ENCODE measurements around the gene DPEP2.
"Not testable (repeated sequence)": the region's sequence is repeated elsewhere in the genome, so short reads cannot be mapped to it uniquely, and the experiment has no call there.

The DPEP2 gene
- 8.4 to 38.4 (median 30.7) reads per million in 4 experiments for total RNA-seq

DNA sequence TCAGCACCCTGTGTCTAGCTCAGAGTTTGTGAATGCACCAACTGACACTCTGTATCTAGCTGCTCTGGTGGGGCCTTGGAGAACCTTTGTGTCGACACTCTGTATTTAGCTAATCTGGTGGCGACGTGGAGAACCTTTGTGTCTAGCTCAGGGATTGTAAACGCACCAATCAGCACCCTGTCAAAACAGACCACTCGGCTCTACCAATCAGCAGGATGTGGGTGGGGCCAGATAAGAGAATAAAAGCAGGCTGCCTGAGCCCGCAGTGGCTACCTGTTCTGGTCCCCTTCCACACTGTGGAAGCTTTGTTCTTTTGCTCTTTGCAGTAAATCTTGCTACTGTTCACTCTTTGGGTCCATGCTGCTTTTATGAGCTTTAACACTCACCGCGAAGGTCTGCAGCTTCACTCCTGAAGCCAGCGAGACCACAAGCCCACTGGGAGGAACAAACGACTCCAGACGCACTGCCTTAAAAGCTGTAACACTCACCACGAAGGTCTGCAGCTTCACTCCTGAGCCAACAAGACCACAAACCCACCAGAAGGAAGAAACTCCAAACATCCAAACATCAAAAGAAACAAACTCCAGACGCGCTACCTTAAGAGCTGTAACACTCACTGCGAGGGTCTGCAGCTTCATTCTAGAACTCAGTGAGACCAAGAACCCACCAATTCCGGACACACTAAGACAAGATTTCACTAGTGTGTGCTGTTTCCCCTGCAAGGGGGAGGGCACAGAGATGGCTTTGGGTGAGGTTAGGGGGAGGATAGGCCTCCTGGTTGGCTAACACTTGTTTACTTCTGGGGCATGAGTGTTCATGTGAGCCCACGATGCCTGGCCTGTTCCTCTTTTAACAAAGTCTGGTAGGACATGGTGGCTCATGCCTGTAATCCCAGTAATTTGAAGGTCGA is at the start of gene DPEP2:
DPEP2 (minus strand) TSS at position 706 of the 910 bp plus-strand sequence. CDS start 6,272 bp downstream, outside the sequence.
- DNase-seq: peak; percentile 25

DNA sequence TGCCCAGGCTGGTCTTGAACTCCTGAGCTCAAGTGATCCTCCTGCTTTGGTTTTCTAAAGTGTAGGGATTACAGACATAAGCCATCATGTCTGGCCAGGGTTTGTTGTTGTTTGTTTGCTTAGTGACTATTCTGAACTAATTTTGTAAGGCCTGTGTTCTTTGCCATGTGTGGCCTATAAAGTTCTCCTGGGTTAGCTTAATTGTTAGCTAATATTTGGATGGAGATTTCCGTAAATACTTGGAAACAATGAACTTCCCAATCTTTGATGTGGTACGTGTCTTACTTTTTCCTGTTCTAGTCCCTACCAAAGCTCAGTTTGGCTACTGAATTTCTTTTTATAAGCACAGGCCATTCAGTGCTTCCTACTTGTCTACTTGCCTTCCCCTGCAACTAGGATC is 48.7 kb upstream of the DPEP2 start:
- DNase-seq: no peak

DNA sequence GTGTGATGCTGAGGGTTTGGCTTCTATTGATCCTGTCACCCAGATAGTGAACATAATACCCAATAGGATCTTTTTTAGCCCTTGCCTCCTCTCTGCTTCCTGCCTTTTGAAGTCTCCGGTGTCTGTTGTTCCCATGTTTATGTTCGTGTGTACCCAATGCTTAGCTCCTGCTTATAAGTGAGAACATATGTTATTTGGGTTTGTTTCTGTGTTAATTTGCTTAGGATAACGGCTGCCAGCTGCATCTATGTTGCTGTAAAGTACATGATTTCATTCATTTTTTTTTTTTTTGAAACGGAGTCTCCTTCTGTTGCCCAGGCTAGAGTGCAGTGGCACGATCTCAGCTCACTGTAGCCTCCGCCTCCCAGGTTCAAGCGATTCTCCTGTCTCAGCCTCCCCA is 46.8 kb upstream of the DPEP2 start:
- DNase-seq: no peak

- DNase-seq: no peak
Observed at GRCh38 chr16:68041783-68042182, 42.5 kb upstream of the DPEP2 start.

DNA sequence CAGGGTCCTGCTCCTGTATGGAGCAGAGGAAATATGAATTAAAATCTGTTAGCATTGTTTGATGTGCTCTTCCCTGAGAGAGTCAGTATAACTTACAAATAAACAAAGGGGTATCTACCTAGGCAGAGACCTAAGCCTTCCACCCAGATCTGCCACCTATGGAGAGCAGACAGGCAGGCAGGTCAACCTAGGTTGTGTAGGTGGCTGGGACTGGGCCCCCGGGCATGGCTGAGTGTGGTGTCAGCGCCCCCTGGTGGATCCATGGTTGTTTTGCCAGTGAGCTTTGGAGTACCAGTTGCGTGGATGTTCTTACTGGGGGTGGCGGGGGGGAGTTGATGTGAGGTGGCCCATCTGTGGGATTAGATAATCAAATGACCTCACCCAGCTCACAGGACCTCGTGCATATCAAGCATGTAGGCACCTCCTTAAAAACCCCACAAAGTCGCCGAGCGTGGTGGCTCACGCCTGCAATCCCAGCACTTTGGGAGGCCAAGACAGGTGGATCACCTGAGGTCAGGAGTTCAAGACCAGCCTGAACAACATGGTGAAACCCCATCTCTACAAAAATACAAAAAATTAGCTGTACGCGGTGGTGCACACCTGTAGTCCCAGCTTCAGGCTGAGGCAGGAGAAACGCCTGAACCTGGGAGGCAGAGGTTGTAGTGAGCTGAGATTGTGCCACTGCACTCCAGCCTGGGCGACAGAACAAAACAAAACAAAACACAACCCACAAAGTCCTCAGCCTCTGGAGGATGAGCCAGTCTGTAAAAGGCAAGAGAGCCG is 41.4 kb upstream of the DPEP2 start:
- peak; percentile 84 for DNase-seq

DNA sequence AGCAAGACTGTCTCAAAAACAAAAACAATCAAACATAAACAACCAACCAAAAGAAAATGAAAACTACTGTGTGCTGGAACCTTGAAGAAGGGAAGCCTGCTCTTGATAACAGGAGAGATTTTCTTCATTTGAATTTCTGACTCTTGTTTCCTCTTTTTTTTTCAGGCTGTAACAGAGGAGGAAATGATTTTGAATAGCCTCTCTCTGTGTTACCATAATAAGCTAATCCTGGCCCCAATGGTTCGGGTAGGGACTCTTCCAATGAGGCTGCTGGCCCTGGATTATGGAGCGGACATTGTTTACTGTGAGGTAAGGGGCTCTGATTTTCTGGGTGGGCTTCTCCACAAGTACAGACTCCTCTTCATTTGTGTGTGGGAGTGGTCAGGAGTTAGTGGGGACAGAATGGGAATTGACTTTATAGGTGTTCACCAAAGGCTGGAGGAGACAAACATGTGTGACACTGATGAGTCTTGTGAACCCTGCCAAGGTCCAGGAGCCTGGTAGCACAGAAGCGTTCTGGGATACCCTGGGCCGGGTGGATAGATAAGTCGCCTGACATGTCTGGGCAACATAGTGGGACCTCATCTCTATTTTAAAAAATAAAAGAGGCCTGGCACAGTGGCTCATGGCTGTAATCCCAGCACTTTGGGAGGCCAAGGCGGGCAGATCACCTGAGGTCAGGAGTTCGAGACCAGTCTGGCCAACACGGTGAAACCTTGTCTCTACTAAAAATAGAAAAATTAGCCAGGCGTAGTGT is 38.7 kb upstream of the DPEP2 start:
- no peak for DNase-seq

GRCh38 chr16:68035227-68035626 is 35.9 kb upstream of the DPEP2 start:
- no peak for DNase-seq

DNA sequence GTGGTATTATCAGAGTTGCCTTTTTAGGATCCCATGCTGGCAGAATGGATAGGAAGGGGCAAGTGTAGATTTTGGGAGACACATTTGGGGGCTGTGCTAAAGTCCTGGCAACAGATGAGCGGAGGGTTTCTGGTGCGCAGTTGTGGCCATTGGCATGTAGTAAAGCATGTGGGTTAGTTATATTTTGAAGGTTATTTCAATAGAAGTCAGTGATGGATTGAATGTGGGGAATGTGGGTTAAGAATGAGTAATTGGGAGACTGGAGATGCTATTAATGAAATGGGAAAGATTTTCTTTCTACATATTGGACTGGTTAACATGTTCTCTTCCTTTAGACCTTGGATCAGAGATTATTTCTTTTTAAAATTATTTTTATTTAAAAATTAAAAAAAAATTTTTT is 33.8 kb upstream of the DPEP2 start:
- DNase-seq: no peak

- DNase-seq: no peak
Observed at GRCh38 chr16:68031951-68032350, 32.7 kb upstream of the DPEP2 start.

GRCh38 chr16:68030108-68030507 is 30.8 kb upstream of the DPEP2 start:
- DNase-seq: not testable (repeated sequence)

DNA sequence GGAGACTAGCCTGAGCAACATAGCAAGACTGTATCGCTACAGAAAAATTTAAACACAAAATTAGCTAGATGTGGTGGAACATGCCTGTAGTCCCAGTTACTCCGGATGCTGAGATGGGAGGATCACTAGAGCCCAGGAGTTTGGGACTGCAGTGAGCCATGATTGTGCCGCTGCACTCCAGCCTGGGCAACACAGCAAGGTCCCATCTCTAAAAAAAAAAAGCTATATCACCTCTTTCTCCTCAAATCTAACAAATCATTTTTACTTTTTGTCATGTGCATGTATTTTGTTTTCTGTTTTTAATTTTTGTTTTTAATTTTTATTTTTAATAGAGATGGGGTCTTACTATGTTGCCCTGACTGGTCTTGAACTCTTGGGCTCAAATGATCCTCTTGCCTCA is 29.7 kb upstream of the DPEP2 start:
- DNase-seq: no peak

GRCh38 chr16:68022728-68023537 is 23.6 kb upstream of the DPEP2 start, which contains the start of the genes DDX28 and DUS2:
Gene DDX28, minus strand, starts transcription at chr16:68023232. Its CDS starts 30 bp downstream, at chr16:68023202.
Gene DUS2, plus strand, starts transcription at chr16:68023284. Its CDS starts 14,740 bp downstream, at chr16:68038024.
- DNase-seq: peak; percentile 91

GRCh38 chr16:68022278-68022727 is 23.0 kb upstream of the DPEP2 start:
- no peak for DNase-seq

DNA sequence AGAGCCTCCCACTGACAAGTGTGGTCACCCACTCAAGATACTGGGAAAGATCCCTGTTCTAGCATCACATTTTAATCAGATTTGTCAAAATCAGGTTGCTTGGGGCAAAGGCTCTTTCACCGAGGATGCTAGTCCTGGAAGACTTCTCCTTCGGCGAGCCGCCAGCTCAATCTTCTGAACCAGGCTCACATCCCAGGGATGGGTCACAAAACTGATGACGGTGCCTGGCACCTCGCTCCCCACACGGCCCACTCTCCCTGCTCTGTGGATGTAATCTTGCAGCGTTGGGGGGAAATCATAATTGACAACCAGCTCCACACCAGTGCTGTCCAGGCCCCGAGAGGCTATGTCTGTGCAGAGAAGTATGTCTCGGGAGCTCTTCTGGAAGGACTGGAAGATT is 22.2 kb upstream of the DPEP2 start:
- no peak for DNase-seq

- no peak for DNase-seq
Observed at GRCh38 chr16:68019167-68019680, 19.9 kb upstream of the DPEP2 start.

DNA sequence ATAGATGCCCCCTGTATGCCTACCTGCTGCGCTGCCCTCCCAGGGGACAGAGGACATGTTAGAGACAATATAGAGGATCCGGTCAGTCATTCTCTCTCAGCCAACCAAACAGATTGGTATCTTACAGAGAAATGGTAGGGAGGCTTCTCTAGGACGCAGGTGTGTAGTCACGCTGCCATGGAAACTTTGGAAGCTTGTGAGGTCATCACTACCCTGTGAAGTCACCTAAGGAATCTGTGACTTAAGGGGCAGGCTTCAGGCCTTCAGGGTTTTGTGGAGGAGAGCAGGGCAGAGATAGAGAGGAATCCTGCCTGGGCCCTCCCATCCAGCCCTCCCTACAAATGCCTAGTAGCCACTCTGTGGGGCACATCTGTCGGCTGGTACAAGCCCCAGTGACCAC is 16.4 kb upstream of the DPEP2 start, which contains the start of gene DPEP2NB:
DPEP2NB (minus strand) TSS at position 231 of the 400 bp plus-strand sequence; CDS start at position 90, 141 bp downstream.
- no peak for DNase-seq

DNA sequence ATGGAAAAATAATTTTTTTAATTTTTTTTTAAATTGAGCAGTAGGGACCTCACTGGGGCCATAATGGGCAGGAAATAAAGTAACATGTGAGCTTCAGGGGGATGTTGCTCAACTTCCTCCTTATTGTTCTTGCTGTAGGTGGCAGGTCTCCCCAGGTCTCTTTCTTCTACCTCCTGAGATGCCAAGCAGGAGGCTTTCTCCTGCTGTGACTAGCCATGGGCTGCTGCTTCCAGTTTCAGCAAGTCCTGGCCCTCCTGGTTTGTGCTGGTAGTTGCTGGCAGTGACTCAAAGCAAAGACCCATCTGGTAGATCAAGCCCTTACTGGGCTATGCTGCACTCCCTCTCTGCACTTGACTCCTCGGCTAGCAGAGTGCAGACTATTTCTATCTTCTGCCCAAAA is 14.2 kb upstream of the DPEP2 start:
- DNase-seq: no peak

GRCh38 chr16:68009872-68010271 is 10.6 kb upstream of the DPEP2 start:
- not testable (repeated sequence) for DNase-seq

- DNase-seq: no peak
Observed at GRCh38 chr16:68009157-68009735, 10.0 kb upstream of the DPEP2 start.

DNA sequence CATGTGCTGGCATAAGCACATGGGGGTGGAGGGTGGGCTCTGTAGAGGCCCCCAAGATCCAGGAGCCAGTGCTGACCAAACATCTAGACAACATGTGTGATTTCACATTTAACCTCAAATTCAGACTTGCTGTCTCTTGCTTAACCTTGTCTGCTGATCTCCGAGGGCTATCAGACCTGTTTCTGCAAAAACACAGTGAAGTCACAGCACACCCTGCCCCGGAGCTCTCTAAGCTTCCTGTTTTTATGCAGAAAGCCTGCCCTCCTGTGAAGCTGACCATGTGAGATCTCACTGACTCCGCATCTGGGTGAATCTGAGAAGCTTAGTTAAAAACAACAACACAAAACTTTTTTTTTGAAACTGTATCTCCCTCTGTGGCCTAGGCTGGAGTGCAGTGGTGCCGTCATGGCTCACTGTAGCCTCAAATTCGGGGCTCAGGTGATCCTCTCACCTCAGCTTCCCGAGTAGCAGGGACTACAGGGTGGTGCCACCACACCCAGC is 6.6 kb upstream of the DPEP2 start:
- DNase-seq: no peak

- DNase-seq: no peak
Observed at GRCh38 chr16:68005211-68005610, 5.9 kb upstream of the DPEP2 start.
